NT2/D1 (cell line): ENCODE measurements around the gene NGDN.
"Not testable (repeated sequence)": the region's sequence is repeated elsewhere in the genome, so short reads cannot be mapped to it uniquely, and the experiment has no call there.

ENCODE experiments used
- DNase-seq: peaks from one replicate; pipeline ENCODE4 v3.0.0-alpha.2; 2011; ENCODE audit warnings: low read depth, low spot score
- H3K27me3 ChIP-seq: 2 replicates; pipeline ENCODE4 v1.6.0; 2011; ENCODE audit warnings: mild to moderate bottlenecking; ENCODE audit not compliant: insufficient read length, insufficient read depth
- H3K36me3 ChIP-seq: 2 replicates; pipeline ENCODE4 v1.6.1; 2011; ENCODE audit warnings: mild to moderate bottlenecking, low read length, mixed read lengths; ENCODE audit not compliant: insufficient read depth, insufficient read length
- H3K4me1 ChIP-seq: 2 replicates; pipeline ENCODE4 v1.5.1; 2011; ENCODE audit not compliant: insufficient read depth, insufficient read length
- H3K4me3 ChIP-seq: 2 replicates; pipeline ENCODE4 v1.5.1; 2011; ENCODE audit warnings: low read depth; ENCODE audit not compliant: insufficient read length
- H3K9ac ChIP-seq: 2 replicates; pipeline ENCODE4 v1.6.0; 2011; ENCODE audit warnings: low read depth; ENCODE audit not compliant: insufficient read length
- H3K9me3 ChIP-seq: 2 replicates; pipeline ENCODE4 v1.5.1; 2011; ENCODE audit warnings: mild to moderate bottlenecking, low read length; ENCODE audit not compliant: insufficient read depth
- SUZ12 ChIP-seq: IDR thresholded peaks from 2 replicates; pipeline ENCODE4 v1.6.1; 2011; ENCODE audit not compliant: insufficient read length, insufficient read depth; ENCODE audit errors: extremely low read depth
- YY1 ChIP-seq: IDR thresholded peaks from 2 replicates; pipeline ENCODE4 v1.6.1; 2011; ENCODE audit not compliant: insufficient read length, insufficient read depth
- ZNF274 ChIP-seq: IDR thresholded peaks from 2 replicates; pipeline ENCODE4 v1.6.1; 2011; ENCODE audit warnings: mild to moderate bottlenecking, low read depth, low read length

NGDN gene

GRCh38 chr14:23450379-23450778, 19.1 kb upstream of the NGDN start:
- no peak overlapping the region for H3K4me3 ChIP-seq
- TF ChIP-seq SUZ12 = no peak
- no peak for DNase-seq

GRCh38 chr14:23452237-23452636, 17.3 kb upstream of the NGDN start:
- DNase-seq = no peak
- Histone ChIP-seq H3K9me3 (peaks cover 16% of the 10 kb centered on the region), H3K36me3 (no peaks in the 10 kb centered on the region), H3K4me3 (no peak overlapping the region), H3K4me1 (no peaks in the 10 kb centered on the region), H3K27me3 (no peaks in the 10 kb centered on the region), H3K9ac (no peak overlapping the region)
- TF ChIP-seq YY1 (no peak), ZNF274 (no peak), SUZ12 (no peak)

More at GRCh38 chr14:23450379-23450778, 19.1 kb upstream of the NGDN start:
- H3K9me3 ChIP-seq = peaks cover 16% of the 10 kb centered on the region
- no peak overlapping the region for H3K9ac ChIP-seq
- H3K4me1 ChIP-seq = no peaks in the 10 kb centered on the region
- H3K27me3 ChIP-seq = no peaks in the 10 kb centered on the region
- H3K36me3 ChIP-seq = no peaks in the 10 kb centered on the region

- H3K27me3 ChIP-seq = no peaks in the 10 kb centered on the region
These were observed 15.1 kb upstream of the NGDN start for GRCh38 chr14:23454445-23454856.

GRCh38 chr14:23456883-23457586, 12.5 kb upstream of the NGDN start:
- not testable (repeated sequence) for H3K36me3 ChIP-seq, H3K9me3 ChIP-seq, H3K4me3 ChIP-seq, H3K27me3 ChIP-seq, H3K4me1 ChIP-seq, H3K9ac ChIP-seq, DNase-seq

More at GRCh38 chr14:23454445-23454856, 15.1 kb upstream of the NGDN start:
- DNase-seq = no peak
- TF ChIP-seq SUZ12 = no peak
- no peak for TF ChIP-seq YY1
- TF ChIP-seq ZNF274 = no peak
- H3K4me1 ChIP-seq = no peaks in the 10 kb centered on the region
- peaks cover 16% of the 10 kb centered on the region for H3K9me3 ChIP-seq
- H3K36me3 ChIP-seq = no peaks in the 10 kb centered on the region
- no peak overlapping the region for H3K9ac ChIP-seq
- no peak overlapping the region for H3K4me3 ChIP-seq

- DNase-seq = no peak
- TF ChIP-seq ZNF274 (no peak), YY1 (no peak), SUZ12 (no peak)
- no peaks in the 10 kb centered on the region for H3K27me3 ChIP-seq
- no peak overlapping the region for H3K4me3 ChIP-seq
- H3K9me3 ChIP-seq = no peaks in the 10 kb centered on the region
- no peaks in the 10 kb centered on the region for H3K4me1 ChIP-seq
- no peaks in the 10 kb centered on the region for H3K36me3 ChIP-seq
- no peak overlapping the region for H3K9ac ChIP-seq
These were observed 11.7 kb upstream of the NGDN start for GRCh38 chr14:23457587-23458445.

GRCh38 chr14:23460960-23461359, 8.5 kb upstream of the NGDN start:
- no peaks in the 10 kb centered on the region for H3K9me3 ChIP-seq
- no peaks in the 10 kb centered on the region for H3K4me1 ChIP-seq
- H3K27me3 ChIP-seq = no peaks in the 10 kb centered on the region
- H3K4me3 ChIP-seq = no peak overlapping the region
- no peak for DNase-seq
- H3K36me3 ChIP-seq = no peaks in the 10 kb centered on the region
- no peak overlapping the region for H3K9ac ChIP-seq
- no peak for TF ChIP-seq YY1
- no peak for TF ChIP-seq ZNF274
- no peak for TF ChIP-seq SUZ12

- TF ChIP-seq ZNF274 (no peak), YY1 (no peak), SUZ12 (no peak)
These were observed 4.8 kb upstream of the NGDN start for GRCh38 chr14:23464700-23465099.

GRCh38 chr14:23465261-23465660, 4.2 kb upstream of the NGDN start:
- DNase-seq = no peak
- no peaks in the 10 kb centered on the region for H3K27me3 ChIP-seq
- no peak for TF ChIP-seq ZNF274
- TF ChIP-seq SUZ12 = no peak
- TF ChIP-seq YY1 = no peak
- H3K36me3 ChIP-seq = no peaks in the 10 kb centered on the region
- H3K4me3 ChIP-seq = no peak overlapping the region
- no peak overlapping the region for H3K9ac ChIP-seq
- no peaks in the 10 kb centered on the region for H3K9me3 ChIP-seq
- H3K4me1 ChIP-seq = no peaks in the 10 kb centered on the region

More at GRCh38 chr14:23464700-23465099, 4.8 kb upstream of the NGDN start:
- Histone ChIP-seq H3K27me3 (no peaks in the 10 kb centered on the region), H3K4me1 (no peaks in the 10 kb centered on the region), H3K36me3 (no peaks in the 10 kb centered on the region), H3K9me3 (no peaks in the 10 kb centered on the region), H3K9ac (no peak overlapping the region), H3K4me3 (no peak overlapping the region)
- DNase-seq = no peak
